ENCODE data around the gene BUB1B. TPM values are rescaled to one million over a fixed set of nuclear protein-coding genes. Genes with fewer than 3 reads are reported as not detected.

The BUB1B gene
- total RNA-seq, 1 experiment from 2014 or later = 83.2 TPM

DNA sequence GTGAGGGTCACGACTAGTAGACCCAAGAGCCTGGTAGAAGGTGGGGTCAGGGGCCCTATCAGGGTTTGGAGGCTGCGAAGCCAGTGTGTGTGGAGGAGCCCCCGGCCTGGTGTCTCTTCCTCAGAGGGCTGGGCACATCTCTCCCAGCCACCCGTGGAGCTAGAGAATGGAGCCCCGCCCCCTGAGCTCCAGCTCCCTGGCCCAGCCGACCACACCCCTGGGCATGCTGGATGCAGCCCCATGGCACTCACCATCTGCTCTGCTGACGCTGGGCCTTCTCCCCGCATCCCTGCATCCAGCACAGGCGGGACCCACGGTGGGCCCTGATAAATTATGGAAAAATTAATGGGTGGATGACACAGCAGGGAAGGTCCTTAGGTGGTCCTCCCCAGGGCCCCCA is 104.5 kb downstream of the BUB1B start:
- H2BK20ac ChIP-seq (ENCODE audit: low read depth, low read length, poor library complexity, severe bottlenecking) = no peak overlapping the region
- H3K56ac ChIP-seq (ENCODE audit: insufficient read length, low read depth, low read length) = no peak overlapping the region
- no peaks in the 10 kb centered on the region for H3K79me1 ChIP-seq (ENCODE audit: insufficient read depth, low read depth, low read length, poor library complexity, severe bottlenecking)
- no peaks in the 10 kb centered on the region for H3K27me3 ChIP-seq (ENCODE audit: insufficient read depth, low read length)
- Mint-ChIP-seq H3K27me3 (ENCODE audit: low read depth) (no peaks in the 10 kb centered on the region; the same call in 1 of the 2 replicates), H3K4me1 (peaks cover 15 to 31% of the 10 kb centered on the region in 2 experiments), H3K36me3 (ENCODE audit: insufficient read depth in 1 of 3, low read depth in 3 of 3) (no peaks in the 10 kb centered on the region; a peak in 2 of 7 replicates), H3K27ac (no peak overlapping the region), H3K4me3 (no peak overlapping the region), H3K9me3 (no peaks in the 10 kb centered on the region; a peak in 1 of 5 replicates)
- H2BK5ac ChIP-seq (ENCODE audit: insufficient read length, low read length) = no peak overlapping the region
- no CpG with 5 or more reads among the region's 10 CpGs for WGBS (ENCODE audit: extremely low coverage, insufficient read length, low lambda C conversion rate)
- H4K5ac ChIP-seq (ENCODE audit: insufficient read length, low read depth, low read length) = no peak overlapping the region
- no peak overlapping the region for H2AK5ac ChIP-seq (ENCODE audit: insufficient read length, low read length)
- H4K8ac ChIP-seq (replicated peaks; ENCODE audit: insufficient read length, low read depth, low read length) = no peak overlapping the region
- H3K9ac ChIP-seq (ENCODE audit: extremely low read depth, insufficient read length, low read length) = no peak overlapping the region
- H3K79me2 ChIP-seq (ENCODE audit: insufficient read depth, low read length) = no peaks in the 10 kb centered on the region
- no peaks in the 10 kb centered on the region for H3K4me1 ChIP-seq (ENCODE audit: insufficient read depth, low read length)
- TF ChIP-seq, protein P1, sequence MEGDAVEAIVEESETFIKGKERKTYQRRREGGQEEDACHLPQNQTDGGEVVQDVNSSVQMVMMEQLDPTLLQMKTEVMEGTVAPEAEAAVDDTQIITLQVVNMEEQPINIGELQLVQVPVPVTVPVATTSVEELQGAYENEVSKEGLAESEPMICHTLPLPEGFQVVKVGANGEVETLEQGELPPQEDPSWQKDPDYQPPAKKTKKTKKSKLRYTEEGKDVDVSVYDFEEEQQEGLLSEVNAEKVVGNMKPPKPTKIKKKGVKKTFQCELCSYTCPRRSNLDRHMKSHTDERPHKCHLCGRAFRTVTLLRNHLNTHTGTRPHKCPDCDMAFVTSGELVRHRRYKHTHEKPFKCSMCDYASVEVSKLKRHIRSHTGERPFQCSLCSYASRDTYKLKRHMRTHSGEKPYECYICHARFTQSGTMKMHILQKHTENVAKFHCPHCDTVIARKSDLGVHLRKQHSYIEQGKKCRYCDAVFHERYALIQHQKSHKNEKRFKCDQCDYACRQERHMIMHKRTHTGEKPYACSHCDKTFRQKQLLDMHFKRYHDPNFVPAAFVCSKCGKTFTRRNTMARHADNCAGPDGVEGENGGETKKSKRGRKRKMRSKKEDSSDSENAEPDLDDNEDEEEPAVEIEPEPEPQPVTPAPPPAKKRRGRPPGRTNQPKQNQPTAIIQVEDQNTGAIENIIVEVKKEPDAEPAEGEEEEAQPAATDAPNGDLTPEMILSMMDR (conservative IDR thresholded peaks at IDR 0.05) = no peak
- no peak overlapping the region for H3K4ac ChIP-seq (ENCODE audit: low read depth, low read length)
- no peaks in the 10 kb centered on the region for H4K20me1 ChIP-seq (ENCODE audit: control insufficient read depth, insufficient read depth, insufficient read length)
- DNase-seq = no peak
- H3K23me2 ChIP-seq (ENCODE audit: insufficient read length, low read depth, low read length, poor library complexity, severe bottlenecking) = no peaks in the 10 kb centered on the region
- no peak overlapping the region for H3K14ac ChIP-seq (ENCODE audit: insufficient read depth, low read length)
- no peak overlapping the region for H3K27ac ChIP-seq (ENCODE audit: insufficient read length, low read depth, low read length)
- no peak overlapping the region for H3K4me2 ChIP-seq (ENCODE audit: insufficient read depth, insufficient read length, low read length)
- H2BK120ac ChIP-seq (ENCODE audit: low read depth, low read length, poor library complexity, severe bottlenecking) = no peak overlapping the region
- no peak overlapping the region for H2BK15ac ChIP-seq (ENCODE audit: low read depth, low read length)
- no peak overlapping the region for H2AFZ ChIP-seq (ENCODE audit: low read length)
- H3K18ac ChIP-seq (ENCODE audit: insufficient read length, low read depth, low read length) = no peak overlapping the region
- H4K91ac ChIP-seq (ENCODE audit: insufficient read length, low read depth, low read length) = no peak overlapping the region
- H3T11ph ChIP-seq (ENCODE audit: low read length) = no peak overlapping the region
- H3K9me3 ChIP-seq (ENCODE audit: control insufficient read depth, low read depth, low read length) = no peaks in the 10 kb centered on the region
- H2BK12ac ChIP-seq (ENCODE audit: insufficient read length, low read depth, low read length) = no peak overlapping the region
- H3K23ac ChIP-seq (ENCODE audit: insufficient read length, low read depth, low read length) = no peak overlapping the region

Data from H9 (cell line).